Activated gamma-delta T cell treated with Interleukin-2 at 50 U/mL for 16 hours (primary cell): Measurements from ENCODE around the gene CCDC43.
"Not testable (repeated sequence)": the region's sequence is repeated elsewhere in the genome, so short reads cannot be mapped to it uniquely, and the experiment has no call there.

Source experiments
- DNase-seq: peaks from one replicate; pipeline ENCODE4 v3.0.0-alpha.2; 2020

The CCDC43 gene

GRCh38 chr17:44664867-44665266 lies 24.7 kb downstream of the CCDC43 start:
- DNase-seq: no peak

GRCh38 chr17:44663095-44663494 lies 26.5 kb downstream of the CCDC43 start:
- DNase-seq: no peak

- no peak for DNase-seq
These were observed 27.7 kb downstream of the CCDC43 start for GRCh38 chr17:44661835-44662234.

GRCh38 chr17:44655983-44656710 lies 33.4 kb downstream of the CCDC43 start, which contains the start of gene MEIOC:
Gene MEIOC, plus strand, starts transcription at chr17:44656468. Its CDS starts 146 bp downstream, at chr17:44656614.
- DNase-seq: no peak

- no peak for DNase-seq
These were observed 35.6 kb downstream of the CCDC43 start for GRCh38 chr17:44653954-44654353.

GRCh38 chr17:44653384-44653783 lies 36.2 kb downstream of the CCDC43 start:
- DNase-seq: no peak

GRCh38 chr17:44652727-44653126 lies 36.8 kb downstream of the CCDC43 start:
- DNase-seq: no peak

GRCh38 chr17:44651228-44651627 lies 38.3 kb downstream of the CCDC43 start:
- DNase-seq: no peak

- DNase-seq: no peak
These were observed 40.6 kb downstream of the CCDC43 start for GRCh38 chr17:44648963-44649362.

- DNase-seq: no peak
These were observed 41.8 kb downstream of the CCDC43 start for GRCh38 chr17:44647736-44648135.

GRCh38 chr17:44646280-44646679 lies 43.3 kb downstream of the CCDC43 start:
- no peak for DNase-seq

GRCh38 chr17:44645341-44645740 lies 44.2 kb downstream of the CCDC43 start:
- DNase-seq: no peak

- no peak for DNase-seq
These were observed 46.7 kb downstream of the CCDC43 start for GRCh38 chr17:44642834-44643233.

- DNase-seq: no peak
These were observed 52.5 kb downstream of the CCDC43 start for GRCh38 chr17:44637066-44637465.

GRCh38 chr17:44636562-44636961 lies 53.0 kb downstream of the CCDC43 start:
- no peak for DNase-seq

- not testable (repeated sequence) for DNase-seq
These were observed 55.2 kb downstream of the CCDC43 start for GRCh38 chr17:44634401-44634800.

GRCh38 chr17:44633998-44634397 lies 55.6 kb downstream of the CCDC43 start:
- DNase-seq: no peak

- DNase-seq: no peak
These were observed 58.9 kb downstream of the CCDC43 start for GRCh38 chr17:44630703-44631102.

GRCh38 chr17:44629314-44629713 lies 60.3 kb downstream of the CCDC43 start:
- no peak for DNase-seq

GRCh38 chr17:44628243-44629188 lies 61.1 kb downstream of the CCDC43 start:
- no peak for DNase-seq

- no peak for DNase-seq
These were observed 61.9 kb downstream of the CCDC43 start for GRCh38 chr17:44627513-44628242.
